Natural killer cell treated with Interleukin-12 subunit alpha and Interleukin-12 subunit beta and Interleukin-15 and Interleukin-18, amount 100 ng/mL, for 72 hours (primary cell): Measurements from ENCODE around the gene SNAP47. TPM values are rescaled to one million over a fixed set of nuclear protein-coding genes. Genes with fewer than 3 reads are reported as not detected.

ENCODE experiments used
- ATAC-seq, 2 donors: fragments of 150-1000 bp; cut with Tn5 transposase in 1 of 2; sonication (Bioruptor Pico), chemical (Tn5 transposase) in 1 of 2; 2 replicates each; pipeline ENCODE4 v1.10.0; 2021
- DNase-seq: peaks from one replicate; pipeline ENCODE4 v3.0.0; 2022; ENCODE audit warnings: low spot score
- H3K27ac Mint-ChIP-seq, 2 donors: 1 replicate in 1 of 2; 2 replicates in 1 of 2; pipeline ENCODE4 v1.8.0; 2022; ENCODE audit warnings: mixed read lengths in 2 of 2, mild to moderate bottlenecking in 1 of 2, moderate library complexity in 1 of 2
- H3K27me3 Mint-ChIP-seq, 2 donors: 1 replicate in 1 of 2; 2 replicates in 1 of 2; pipeline ENCODE4 v1.8.0; 2022; ENCODE audit warnings: mixed read lengths in 2 of 2
- H3K36me3 Mint-ChIP-seq: one replicate; pipeline ENCODE4 v1.8.0; 2022; ENCODE audit warnings: mixed read lengths
- H3K4me1 Mint-ChIP-seq, 2 donors: 1 replicate in 1 of 2; 2 replicates in 1 of 2; pipeline ENCODE4 v1.8.0; 2022; ENCODE audit warnings: low read depth in 2 of 2, mixed read lengths in 2 of 2, mild to moderate bottlenecking in 1 of 2
- H3K4me3 Mint-ChIP-seq: one replicate; pipeline ENCODE4 v1.8.0; 2022; ENCODE audit warnings: mixed read lengths
- H3K9me3 Mint-ChIP-seq: 2 replicates; pipeline ENCODE4 v1.8.0; 2022; ENCODE audit warnings: mixed read lengths
- total RNA-seq, 2 donors: library from RNA; stranded (reverse); gene quantifications; one replicate each; pipeline ENCODE4 v1.2.3, GENCODE V29; 2022

The SNAP47 gene
- total RNA-seq, 2 donors from 2014 or later: 23.5 to 32.5 TPM

DNA sequence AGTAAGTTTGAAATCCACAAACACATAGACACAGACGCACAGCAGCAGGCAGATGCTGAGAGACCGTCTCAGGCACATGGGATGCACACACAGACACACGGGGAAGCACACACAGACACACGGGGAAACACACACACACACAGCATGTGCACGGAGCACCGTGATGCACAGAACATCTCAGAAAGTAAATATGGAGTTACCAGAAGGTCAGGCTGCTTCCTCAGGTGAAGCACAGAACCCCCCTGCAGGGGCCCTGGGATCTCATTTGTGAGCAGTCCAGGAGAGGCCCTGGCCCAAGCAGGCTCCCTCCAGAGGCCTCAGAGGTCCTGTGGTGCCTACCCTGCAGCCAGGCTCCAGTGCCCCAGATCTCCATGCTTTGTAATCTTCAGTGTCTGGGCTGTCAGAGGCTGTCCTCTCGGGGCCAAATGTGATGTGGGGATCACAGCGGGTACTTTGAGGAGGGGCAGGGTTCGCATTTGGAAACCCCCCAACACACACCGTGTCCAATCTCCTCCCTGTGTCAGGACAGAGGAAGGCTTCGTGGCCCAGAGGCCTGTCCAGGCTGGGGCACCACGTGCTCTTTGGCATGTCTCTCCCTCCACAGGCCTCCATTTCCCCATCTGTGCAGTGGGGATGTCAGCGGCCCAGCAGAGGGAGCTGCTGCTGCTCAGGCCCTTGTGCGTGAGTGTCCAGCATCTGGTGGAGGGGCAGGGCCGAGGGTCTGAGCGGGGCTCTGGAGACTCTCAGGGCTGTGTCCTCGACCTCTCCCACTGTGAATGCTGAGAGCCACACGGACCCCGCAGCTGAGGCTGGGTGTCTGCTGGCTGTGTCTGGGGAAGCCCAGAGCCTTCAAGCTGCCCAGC, 57.2 kb downstream of the SNAP47 start:
- peaks cover 0 to 2% of the 10 kb centered on the region in 2 donors for H3K27me3 Mint-ChIP-seq
- no peak for ATAC-seq
- no peaks in the 10 kb centered on the region for H3K36me3 Mint-ChIP-seq
- H3K4me1 Mint-ChIP-seq: peaks cover 0 to 2% of the 10 kb centered on the region in 2 donors
- no peaks in the 10 kb centered on the region for H3K9me3 Mint-ChIP-seq
- DNase-seq: no peak
- no peak overlapping the region for H3K27ac Mint-ChIP-seq
- H3K4me3 Mint-ChIP-seq: no peak overlapping the region

DNA sequence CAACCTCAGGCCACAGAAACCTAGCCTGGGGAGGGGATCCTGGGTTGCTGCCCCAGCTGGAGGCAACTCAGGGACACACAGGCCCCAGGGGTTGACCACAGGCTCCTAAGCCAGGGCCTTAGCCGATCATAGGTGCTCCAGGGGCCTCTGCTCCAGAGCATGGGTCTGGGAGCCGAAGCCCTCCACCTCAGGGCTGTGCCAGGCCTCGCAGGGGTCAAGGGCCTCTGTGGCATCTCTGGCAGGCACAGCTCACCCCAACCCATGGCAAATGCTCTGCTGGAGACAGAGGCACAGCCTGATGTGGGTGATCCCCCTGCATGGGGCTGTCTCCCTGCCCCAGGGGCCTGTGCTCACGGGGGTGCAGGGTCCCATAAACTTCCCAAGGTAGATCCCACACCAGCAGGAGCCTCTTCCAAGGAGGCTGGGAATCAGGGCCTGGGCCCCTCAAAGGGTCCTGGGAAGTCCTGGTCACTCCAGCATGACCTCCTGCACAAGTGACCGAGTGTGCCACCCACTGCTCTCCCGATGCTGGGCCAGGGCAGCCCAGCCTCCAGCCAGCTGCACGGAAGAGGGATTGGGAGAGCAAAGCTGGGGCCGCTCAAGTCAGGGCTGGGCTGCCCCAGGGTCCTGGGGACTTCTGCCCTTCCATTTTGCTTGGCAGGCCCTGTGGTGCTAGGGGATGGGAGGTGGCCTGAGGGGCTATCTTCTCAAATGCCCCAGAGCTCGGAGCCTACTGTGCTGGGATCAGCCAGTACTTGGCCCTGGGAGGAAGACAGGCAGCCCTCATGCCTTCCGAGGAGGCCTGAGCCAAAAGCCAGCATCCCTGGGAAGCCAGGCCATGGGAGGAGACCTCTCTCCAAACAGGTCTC, 58.1 kb downstream of the SNAP47 start:
- no peaks in the 10 kb centered on the region for H3K4me1 Mint-ChIP-seq
- H3K4me3 Mint-ChIP-seq: no peak overlapping the region
- H3K27me3 Mint-ChIP-seq: peaks cover 0 to 5% of the 10 kb centered on the region in 2 donors
- no peak overlapping the region for H3K27ac Mint-ChIP-seq
- DNase-seq (no peak), ATAC-seq (no peak)
- no peaks in the 10 kb centered on the region for H3K9me3 Mint-ChIP-seq
- no peaks in the 10 kb centered on the region for H3K36me3 Mint-ChIP-seq

DNA sequence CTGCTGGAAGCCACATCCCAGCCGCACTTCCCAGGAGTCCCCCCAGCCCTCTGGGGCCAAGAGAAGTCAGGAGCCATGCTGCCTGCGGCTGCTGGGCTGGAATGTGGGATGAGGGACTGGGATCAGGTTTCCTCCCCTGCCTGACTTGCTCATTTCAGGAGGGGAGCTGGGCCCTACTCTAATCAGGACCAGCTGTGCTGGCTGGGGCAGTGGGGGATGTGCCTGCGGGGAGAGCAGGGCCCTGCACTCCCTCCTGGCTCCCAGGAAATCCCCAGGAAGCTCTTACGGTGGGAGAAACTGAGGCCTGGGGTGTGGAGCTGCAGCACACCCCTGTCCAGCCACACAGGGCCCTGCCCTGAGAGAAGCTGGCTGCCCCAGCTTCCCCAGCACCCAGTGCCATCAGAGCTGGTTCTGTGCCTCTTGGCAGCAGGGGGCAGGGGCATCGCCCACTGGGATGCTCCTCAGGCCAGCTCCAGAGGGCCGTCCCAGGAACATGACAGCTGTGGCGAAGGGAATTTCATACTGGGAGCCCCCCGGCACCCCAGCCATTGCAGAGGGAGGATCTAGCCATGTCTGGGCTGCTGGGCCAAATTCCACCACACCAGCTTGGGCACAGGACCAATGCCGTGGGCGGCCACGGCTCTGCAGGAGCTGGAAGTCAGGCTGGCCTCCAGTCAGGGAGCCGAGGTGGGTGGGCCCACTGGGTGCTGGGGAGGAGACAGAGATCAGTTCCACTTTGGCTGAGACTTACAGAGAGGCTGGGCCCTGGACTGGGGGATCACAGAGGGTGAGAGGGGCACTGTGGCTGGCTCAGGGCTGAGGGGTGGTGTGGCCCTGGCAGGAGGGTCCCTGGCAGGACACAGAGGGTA, 58.9 kb downstream of the SNAP47 start:
- Mint-ChIP-seq H3K9me3 (no peaks in the 10 kb centered on the region), H3K27me3 (peaks cover 3 to 9% of the 10 kb centered on the region in 2 donors), H3K27ac (no peak overlapping the region), H3K4me1 (no peaks in the 10 kb centered on the region), H3K4me3 (no peak overlapping the region), H3K36me3 (no peaks in the 10 kb centered on the region)
- ATAC-seq: no peak
- DNase-seq: no peak

DNA sequence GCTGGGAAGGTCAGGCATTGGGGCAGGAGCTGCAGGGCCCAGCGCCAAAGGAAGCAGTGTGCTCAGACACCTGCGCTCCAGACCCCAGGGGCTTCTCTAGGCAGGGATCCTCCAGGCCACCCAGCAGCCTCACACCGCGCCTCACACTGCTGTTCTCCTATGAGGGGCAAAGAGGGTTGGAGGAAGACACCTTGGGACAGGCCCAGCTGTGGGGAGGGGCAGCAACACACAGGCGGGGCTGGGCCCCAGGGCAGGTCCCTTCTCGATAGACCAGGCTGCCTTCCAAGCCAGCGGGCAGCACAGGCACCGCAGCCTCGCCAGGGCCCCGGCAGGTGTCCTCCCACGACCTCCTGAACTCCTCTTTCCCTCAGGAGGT, 59.6 kb downstream of the SNAP47 start:
- ATAC-seq (no peak), DNase-seq (no peak)
- Mint-ChIP-seq H3K27me3 (peaks cover 10 to 11% of the 10 kb centered on the region in 2 donors), H3K4me3 (no peak overlapping the region), H3K27ac (no peak overlapping the region), H3K4me1 (no peaks in the 10 kb centered on the region), H3K36me3 (no peaks in the 10 kb centered on the region), H3K9me3 (no peaks in the 10 kb centered on the region)

DNA sequence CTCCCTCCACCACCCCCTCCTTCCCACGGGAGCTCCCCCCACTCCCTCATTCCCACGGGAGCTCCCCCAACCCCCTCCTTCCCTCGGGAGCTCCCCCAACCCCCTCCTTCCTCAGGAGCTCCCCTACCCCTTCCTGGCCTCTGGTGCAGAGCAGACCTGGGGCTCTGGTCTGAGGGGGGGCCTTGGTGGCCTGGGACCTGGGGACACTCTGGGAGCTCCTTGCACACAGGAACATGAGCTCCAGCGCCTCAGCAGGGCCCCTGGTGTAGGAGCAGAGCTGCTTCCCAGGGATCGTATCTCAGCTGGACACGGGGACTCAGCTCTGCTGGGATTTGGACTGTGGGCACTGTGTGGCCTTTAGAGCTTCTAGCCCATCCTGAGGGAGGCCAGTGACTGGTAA, 60.5 kb downstream of the SNAP47 start:
- no peak overlapping the region for H3K4me3 Mint-ChIP-seq
- ATAC-seq: no peak
- no peak for DNase-seq
- H3K36me3 Mint-ChIP-seq: no peaks in the 10 kb centered on the region
- no peak overlapping the region for H3K27ac Mint-ChIP-seq
- no peaks in the 10 kb centered on the region for H3K9me3 Mint-ChIP-seq
- H3K27me3 Mint-ChIP-seq: peaks cover 11 to 14% of the 10 kb centered on the region in 2 donors
- H3K4me1 Mint-ChIP-seq: no peaks in the 10 kb centered on the region

DNA sequence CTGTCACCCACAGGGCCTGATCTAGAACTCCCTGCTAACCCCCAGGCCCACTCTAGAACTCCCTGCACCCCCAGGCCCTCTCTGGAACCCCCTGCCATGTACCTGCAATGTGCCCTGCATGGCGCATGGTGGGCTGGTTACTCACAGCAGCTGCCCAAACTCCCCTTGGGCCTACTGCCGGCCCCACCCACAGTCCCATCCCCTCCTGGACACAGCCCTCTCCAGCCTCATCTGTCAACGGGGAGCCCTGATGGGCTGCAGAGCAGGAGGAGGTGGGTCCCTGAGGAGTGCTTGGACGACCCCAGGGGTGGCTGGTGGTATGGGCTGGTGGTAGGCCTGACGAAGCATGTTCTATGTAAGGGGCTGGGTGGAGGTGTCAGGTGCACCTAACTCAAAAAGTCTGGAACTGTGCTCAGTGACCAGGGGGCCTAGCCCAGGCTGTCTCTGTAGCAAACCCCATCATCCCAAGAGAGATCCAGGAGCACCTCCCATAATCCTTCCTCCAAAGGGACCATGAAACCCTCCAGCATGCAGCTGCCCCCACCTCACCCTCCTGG, 61.2 kb downstream of the SNAP47 start:
- H3K4me1 Mint-ChIP-seq: no peaks in the 10 kb centered on the region

DNA sequence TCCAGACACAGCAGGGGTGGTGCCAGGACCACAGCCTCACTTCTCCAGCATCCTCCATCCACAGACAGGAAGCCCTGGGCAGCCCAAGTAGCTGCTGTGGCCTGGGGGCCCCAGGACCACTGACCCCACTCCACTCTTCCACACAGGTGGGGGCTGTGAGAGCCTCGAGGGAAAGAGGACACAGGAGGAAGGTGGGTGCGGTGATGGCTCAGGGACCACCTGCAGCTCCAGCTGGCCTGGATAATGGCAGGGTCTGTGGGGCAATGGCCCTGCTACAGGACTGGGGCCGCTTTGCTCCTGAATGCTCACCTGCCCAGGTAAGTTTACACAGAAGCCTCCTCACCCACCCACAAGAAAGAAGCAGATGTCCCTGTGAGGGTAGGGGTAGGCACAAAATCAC, 61.9 kb downstream of the SNAP47 start:
- Mint-ChIP-seq H3K27ac (no peak overlapping the region), H3K4me1 (no peaks in the 10 kb centered on the region), H3K4me3 (no peak overlapping the region), H3K27me3 (peaks cover 11 to 14% of the 10 kb centered on the region in 2 donors), H3K9me3 (no peaks in the 10 kb centered on the region), H3K36me3 (no peaks in the 10 kb centered on the region)
- DNase-seq: no peak
- no peak for ATAC-seq

More for the DNA sequence above, 61.2 kb downstream of the SNAP47 start:
- Mint-ChIP-seq H3K4me3 (no peak overlapping the region), H3K36me3 (no peaks in the 10 kb centered on the region), H3K27ac (no peak overlapping the region), H3K9me3 (no peaks in the 10 kb centered on the region), H3K27me3 (peaks cover 11 to 14% of the 10 kb centered on the region in 2 donors)
- DNase-seq (no peak), ATAC-seq (no peak)

DNA sequence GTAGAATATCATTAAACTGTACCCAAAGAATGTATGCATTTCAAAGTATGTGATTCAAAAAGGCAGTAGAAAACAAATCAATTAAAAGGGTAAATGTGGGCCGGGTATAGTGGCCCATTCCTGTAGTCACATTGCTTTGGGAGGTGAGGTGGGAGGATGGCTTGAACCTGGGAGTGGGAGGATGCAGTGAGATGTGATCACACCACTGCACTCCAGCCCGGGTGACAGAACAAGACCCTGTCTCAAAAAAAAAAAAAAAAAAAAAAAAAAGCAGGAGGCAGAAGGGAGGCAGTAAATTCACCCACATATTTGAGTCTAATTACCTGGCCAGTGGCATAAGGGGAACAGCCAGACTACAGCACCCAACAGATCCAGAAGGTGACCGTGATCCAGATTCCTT, 62.4 kb downstream of the SNAP47 start:
- DNase-seq (no peak), ATAC-seq (no peak)
- Mint-ChIP-seq H3K4me3 (no peak overlapping the region), H3K36me3 (no peaks in the 10 kb centered on the region), H3K4me1 (no peaks in the 10 kb centered on the region), H3K27me3 (peaks cover 11 to 14% of the 10 kb centered on the region in 2 donors), H3K9me3 (no peaks in the 10 kb centered on the region), H3K27ac (no peak overlapping the region)

DNA sequence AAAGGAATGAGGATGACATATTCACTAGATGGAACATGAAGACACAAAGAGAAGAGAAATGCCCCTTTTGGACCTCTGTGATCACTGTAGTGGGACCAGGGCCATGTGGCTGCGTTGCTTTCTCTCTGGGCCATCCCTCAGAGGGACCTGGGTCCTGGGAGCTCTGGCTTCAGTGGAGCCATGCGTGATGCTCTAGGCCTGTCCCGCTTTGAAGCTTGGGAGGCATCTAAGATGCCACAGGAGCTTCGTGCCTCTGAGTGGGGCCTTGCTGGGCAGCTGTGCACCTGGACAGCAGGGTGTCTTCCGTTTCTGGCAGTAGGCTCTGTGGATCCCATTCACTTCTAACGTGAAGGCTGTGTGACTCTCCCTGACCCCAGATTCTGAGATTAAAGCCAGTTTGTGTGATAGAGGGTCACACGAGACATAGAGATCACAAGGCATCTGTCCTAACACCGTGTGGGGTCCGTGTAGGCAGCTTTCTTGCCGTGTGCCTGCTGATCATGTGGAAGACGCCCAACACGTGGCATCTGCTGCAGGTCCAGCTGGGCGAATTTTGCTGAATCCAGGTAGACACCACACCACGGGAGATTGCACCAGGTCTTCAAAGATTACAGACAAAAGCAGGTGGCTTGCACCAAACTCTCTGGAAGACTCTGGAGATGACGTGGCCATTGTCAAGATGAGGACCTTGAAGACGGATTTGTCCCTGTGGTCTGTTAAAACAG, 63.0 kb downstream of the SNAP47 start:
- H3K4me3 Mint-ChIP-seq: no peak overlapping the region
- no peaks in the 10 kb centered on the region for H3K9me3 Mint-ChIP-seq
- H3K27me3 Mint-ChIP-seq: peaks cover 15 to 19% of the 10 kb centered on the region in 2 donors
- DNase-seq: no peak
- ATAC-seq: peak in 1 of 2 donors; percentile 28
- H3K27ac Mint-ChIP-seq: no peak overlapping the region
- no peaks in the 10 kb centered on the region for H3K4me1 Mint-ChIP-seq
- peaks cover 1% of the 10 kb centered on the region for H3K36me3 Mint-ChIP-seq

DNA sequence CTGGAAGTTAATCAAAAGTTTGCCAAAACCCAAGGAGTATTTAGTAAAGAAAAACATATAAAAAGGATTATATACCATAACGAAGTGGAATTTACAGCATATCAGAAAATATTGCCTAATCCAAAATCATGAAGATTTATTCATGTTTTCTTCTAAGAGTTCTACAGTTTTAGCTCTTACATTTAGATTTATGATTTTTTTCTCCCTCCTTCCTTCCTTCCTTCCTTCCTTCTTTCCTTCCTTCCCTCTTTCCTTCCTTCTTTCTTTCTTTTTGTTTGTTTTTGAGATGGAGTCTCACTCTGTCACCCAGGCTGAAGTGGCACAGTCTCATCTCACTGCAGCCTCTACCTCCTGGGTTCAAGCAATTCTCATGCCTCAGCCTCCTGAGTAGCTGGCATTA, 64.5 kb downstream of the SNAP47 start:
- H3K4me3 Mint-ChIP-seq: no peak overlapping the region
- DNase-seq (no peak), ATAC-seq (no peak)
- no peaks in the 10 kb centered on the region for H3K4me1 Mint-ChIP-seq
- peaks cover 15% of the 10 kb centered on the region for H3K36me3 Mint-ChIP-seq
- peaks cover 28 to 35% of the 10 kb centered on the region in 2 donors for H3K27me3 Mint-ChIP-seq
- peaks cover 3% of the 10 kb centered on the region for H3K9me3 Mint-ChIP-seq
- H3K27ac Mint-ChIP-seq: no peak overlapping the region

DNA sequence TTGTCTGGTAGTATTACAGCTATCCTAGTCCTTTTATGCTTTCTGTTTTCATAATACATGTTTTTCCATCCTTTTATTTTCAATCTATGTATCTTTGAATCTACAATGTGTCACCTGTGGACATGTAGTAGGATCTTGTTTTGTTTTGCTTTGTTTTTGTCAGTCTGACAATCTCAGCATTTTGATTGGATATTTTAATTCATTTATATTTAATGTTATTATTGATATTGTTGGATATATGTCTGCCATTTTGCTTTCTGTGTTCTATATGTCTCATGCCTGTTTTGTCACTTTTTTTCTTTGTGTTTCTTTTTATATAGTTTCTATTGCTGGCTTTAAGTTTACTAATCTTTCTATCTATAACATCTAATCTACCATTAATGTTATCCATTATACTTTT, 68.7 kb downstream of the SNAP47 start:
- Mint-ChIP-seq H3K4me1 (peaks cover 4 to 9% of the 10 kb centered on the region in 2 donors), H3K27me3 (peaks cover 25 to 63% of the 10 kb centered on the region in 2 donors)
- no peak for ATAC-seq

DNA sequence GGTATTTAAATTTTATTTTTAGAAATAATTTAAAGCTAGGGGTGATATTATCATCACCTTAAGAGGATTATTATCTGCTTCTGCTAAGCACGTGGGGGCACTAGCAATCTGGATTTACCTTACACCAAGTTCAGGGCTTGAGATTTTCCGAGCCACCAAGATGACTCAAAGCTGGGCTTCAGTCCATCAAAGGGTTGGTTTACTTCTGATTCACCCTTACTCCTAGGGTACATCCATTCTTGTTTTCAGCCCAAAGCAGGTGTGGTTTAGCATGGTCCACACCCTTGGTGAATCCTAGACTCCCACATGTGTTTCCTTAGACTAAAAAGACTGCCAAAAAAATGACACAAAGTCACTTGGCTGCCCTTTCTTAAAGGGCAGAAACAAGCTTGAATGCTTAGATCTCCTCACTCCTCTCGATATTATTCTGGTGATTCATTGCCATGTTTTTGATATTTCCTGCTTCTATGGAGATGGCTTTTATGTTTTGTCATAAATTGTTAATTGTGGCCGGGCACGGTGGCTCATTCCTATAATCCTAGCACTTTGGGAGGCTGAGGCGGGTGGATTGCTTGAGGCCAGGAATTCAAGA, 70.5 kb downstream of the SNAP47 start:
- Mint-ChIP-seq H3K36me3 (peaks cover 28% of the 10 kb centered on the region), H3K27me3 (peaks cover 20 to 52% of the 10 kb centered on the region in 2 donors), H3K27ac (no peak overlapping the region), H3K4me3 (no peak overlapping the region), H3K9me3 (peaks cover 3% of the 10 kb centered on the region), H3K4me1 (peaks cover 5 to 14% of the 10 kb centered on the region in 2 donors)
- ATAC-seq (no peak), DNase-seq (no peak)

More for the DNA sequence above, 68.7 kb downstream of the SNAP47 start:
- peaks cover 3% of the 10 kb centered on the region for H3K9me3 Mint-ChIP-seq
- peaks cover 26% of the 10 kb centered on the region for H3K36me3 Mint-ChIP-seq
- H3K4me3 Mint-ChIP-seq: no peak overlapping the region
- DNase-seq: no peak
- H3K27ac Mint-ChIP-seq: no peak overlapping the region
